GM23248 (cell line): ENCODE results near the gene NQO2.

Experiments used
- EZH2 ChIP-seq: fragments of 200-600 bp; sonication (generic); IDR thresholded peaks from 2 replicates; pipeline ENCODE4 v1.6.1; 2018; ENCODE audit warnings: antibody characterized with exemption, mild to moderate bottlenecking; ENCODE audit not compliant: insufficient read depth, poor library complexity, severe bottlenecking
- EZH2phosphoT487 ChIP-seq: fragments of 200-600 bp; sonication (generic); IDR thresholded peaks from 2 replicates; pipeline ENCODE4 v1.6.1; 2018; ENCODE audit warnings: antibody characterized with exemption, moderate library complexity, mild to moderate bottlenecking, low read depth; ENCODE audit not compliant: insufficient read depth

GRCh38 chr6:3068329-3069214 is 68.9 kb downstream of the NQO2 start, which contains the start of gene RIPK1:
- no peak for TF ChIP-seq EZH2
- TF ChIP-seq EZH2phosphoT487, result no peak
